ENCODE data around the gene TOP2B. TPM values are rescaled to one million over a fixed set of nuclear protein-coding genes. Genes with fewer than 3 reads are reported as not detected.

Gene TOP2B
- total and polyA plus RNA-seq, 7 experiments from 2014 or later = 66.6 to 190 (median 123) TPM

DNA sequence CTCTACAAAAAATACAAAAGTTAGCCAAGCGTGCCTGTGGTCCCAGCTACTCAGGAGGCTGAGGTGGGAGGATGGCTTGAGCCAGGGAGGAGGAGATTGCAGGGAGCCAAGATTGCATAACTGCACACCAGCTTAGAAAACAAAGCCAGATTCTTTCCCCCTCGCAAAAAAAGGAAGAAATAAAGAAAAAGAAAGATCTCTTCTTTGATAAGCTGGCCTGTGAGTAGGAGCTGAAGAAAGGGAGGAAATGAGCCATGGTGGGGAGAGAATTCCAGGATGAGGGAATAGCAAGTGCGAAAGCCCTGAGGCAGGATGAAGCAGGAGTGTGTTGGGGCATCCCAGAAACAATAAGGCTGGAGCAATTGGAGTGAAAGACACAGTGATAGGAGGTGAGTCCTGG lies 24.5 kb upstream of the TOP2B start:
- Mint-ChIP-seq H3K4me3 (no peak overlapping the region), H3K36me3 (no peaks in the 10 kb centered on the region), H3K4me1 (peaks cover 0 to 6% (median 0%) of the 10 kb centered on the region in 7 donors), H3K27me3 (peaks cover 7 to 27% (median 14%) of the 10 kb centered on the region in 5 donors), H3K9me3 (peaks cover 0 to 2% (median 0%) of the 10 kb centered on the region in 11 donors), H3K27ac (no peak overlapping the region)
- Histone ChIP-seq H3K4me1 (ENCODE audit: control insufficient read depth in 2 of 2, insufficient read depth in 2 of 2, low read length in 2 of 2) (no peaks in the 10 kb centered on the region), H3K36me3 (ENCODE audit: control insufficient read depth in 2 of 3, insufficient read depth in 3 of 3, low read length in 3 of 3) (no peaks in the 10 kb centered on the region), H3K27ac (ENCODE audit: low read depth, low read length) (no peak overlapping the region), H3K4me3 (ENCODE audit: low read length) (no peak overlapping the region), H3K9me3 (ENCODE audit: control insufficient read depth in 2 of 3, low read length in 3 of 3) (no peaks in the 10 kb centered on the region), H3K27me3 (ENCODE audit: control insufficient read depth in 2 of 2, insufficient read depth in 2 of 2, low read length in 2 of 2) (no peaks in the 10 kb centered on the region)
- ATAC-seq (no peak), DNase-seq (no peak)
- intact Hi-C loops (cut with micrococcal nuclease) = no loop called here
- CTCF ChIA-PET = no interaction called here
- POLR2A ChIA-PET = no interaction called here

DNA sequence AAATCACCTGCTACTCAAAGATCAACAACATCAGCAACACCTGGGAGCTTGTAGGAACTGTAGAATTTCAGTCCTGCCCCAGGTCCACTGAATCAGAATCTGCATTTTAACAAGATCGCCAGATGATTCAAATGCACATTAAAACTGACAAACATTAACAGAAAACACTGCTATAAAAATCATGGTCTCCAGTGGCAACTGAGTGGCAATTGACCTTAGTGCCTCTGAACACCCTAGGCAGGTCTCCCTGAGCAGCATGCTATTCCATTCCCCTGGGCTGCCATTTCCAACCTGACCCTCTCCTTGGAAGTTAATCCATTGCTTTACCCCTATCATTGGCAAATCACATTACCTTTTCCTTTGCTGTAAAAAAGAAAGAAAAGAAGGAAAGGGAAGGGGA lies 23.0 kb upstream of the TOP2B start:
- no peak for ATAC-seq
- POLR2A ChIA-PET = no interaction called here

DNA sequence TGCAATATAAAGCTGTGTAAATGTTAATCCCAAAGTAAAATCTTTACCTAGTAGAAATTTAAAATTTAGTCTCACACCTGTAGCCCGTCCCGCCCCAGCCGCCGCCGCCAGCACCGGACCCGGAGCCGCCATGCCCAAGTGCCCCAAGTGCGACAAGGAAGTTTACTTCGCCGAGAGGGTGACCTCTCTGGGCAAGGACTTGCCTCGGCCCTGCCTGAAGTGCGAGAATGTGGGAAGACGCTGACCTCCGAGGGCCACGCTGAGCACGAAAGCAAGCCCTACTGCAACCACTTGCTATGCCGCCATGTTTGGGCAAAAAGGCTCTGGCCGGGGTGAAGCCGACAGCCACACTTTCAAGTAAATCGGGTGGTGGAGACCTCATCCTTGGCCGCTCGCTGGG lies 22.1 kb upstream of the TOP2B start:
- Histone ChIP-seq H3K27ac (ENCODE audit: low read depth, low read length) (no peak overlapping the region), H3K36me3 (ENCODE audit: control insufficient read depth in 2 of 3, insufficient read depth in 3 of 3, low read length in 3 of 3) (no peaks in the 10 kb centered on the region), H3K4me1 (ENCODE audit: control insufficient read depth in 2 of 2, insufficient read depth in 2 of 2, low read length in 2 of 2) (no peaks in the 10 kb centered on the region), H3K9me3 (ENCODE audit: control insufficient read depth in 2 of 3, low read length in 3 of 3) (no peaks in the 10 kb centered on the region), H3K4me3 (ENCODE audit: low read length) (no peak overlapping the region), H3K27me3 (ENCODE audit: control insufficient read depth in 2 of 2, insufficient read depth in 2 of 2, low read length in 2 of 2) (no peaks in the 10 kb centered on the region)
- CTCF ChIA-PET = no interaction called here
- peaks cover 0 to 6% (median 0%) of the 10 kb centered on the region in 7 donors for H3K4me1 Mint-ChIP-seq
- H3K4me3 Mint-ChIP-seq = no peak overlapping the region
- ATAC-seq = no peak
- peaks cover 7 to 26% (median 14%) of the 10 kb centered on the region in 5 donors for H3K27me3 Mint-ChIP-seq
- no peak overlapping the region for H3K27ac Mint-ChIP-seq
- DNase-seq = no peak
- POLR2A ChIA-PET = no interaction called here
- peaks cover 0 to 2% (median 0%) of the 10 kb centered on the region in 11 donors for H3K9me3 Mint-ChIP-seq
- peaks cover 0 to 5% (median 0%) of the 10 kb centered on the region in 5 donors for H3K36me3 Mint-ChIP-seq
- intact Hi-C loops (cut with micrococcal nuclease) = no loop called here

More for the DNA sequence above, 23.0 kb upstream of the TOP2B start:
- peaks cover 7 to 27% (median 14%) of the 10 kb centered on the region in 5 donors for H3K27me3 Mint-ChIP-seq
- intact Hi-C loops (cut with micrococcal nuclease) = no loop called here
- no peak overlapping the region for H3K27ac Mint-ChIP-seq
- CTCF ChIA-PET = no interaction called here
- Histone ChIP-seq H3K27me3 (ENCODE audit: control insufficient read depth in 2 of 2, insufficient read depth in 2 of 2, low read length in 2 of 2) (no peaks in the 10 kb centered on the region), H3K4me1 (ENCODE audit: control insufficient read depth in 2 of 2, insufficient read depth in 2 of 2, low read length in 2 of 2) (no peaks in the 10 kb centered on the region), H3K9me3 (ENCODE audit: control insufficient read depth in 2 of 3, low read length in 3 of 3) (no peaks in the 10 kb centered on the region), H3K36me3 (ENCODE audit: control insufficient read depth in 2 of 3, insufficient read depth in 3 of 3, low read length in 3 of 3) (no peaks in the 10 kb centered on the region), H3K4me3 (ENCODE audit: low read length) (no peak overlapping the region), H3K27ac (ENCODE audit: low read depth, low read length) (no peak overlapping the region)
- peaks cover 0 to 2% (median 0%) of the 10 kb centered on the region in 11 donors for H3K9me3 Mint-ChIP-seq
- H3K4me1 Mint-ChIP-seq = peaks cover 0 to 6% (median 0%) of the 10 kb centered on the region in 7 donors
- DNase-seq = no peak
- H3K36me3 Mint-ChIP-seq = no peaks in the 10 kb centered on the region
- H3K4me3 Mint-ChIP-seq = no peak overlapping the region

DNA sequence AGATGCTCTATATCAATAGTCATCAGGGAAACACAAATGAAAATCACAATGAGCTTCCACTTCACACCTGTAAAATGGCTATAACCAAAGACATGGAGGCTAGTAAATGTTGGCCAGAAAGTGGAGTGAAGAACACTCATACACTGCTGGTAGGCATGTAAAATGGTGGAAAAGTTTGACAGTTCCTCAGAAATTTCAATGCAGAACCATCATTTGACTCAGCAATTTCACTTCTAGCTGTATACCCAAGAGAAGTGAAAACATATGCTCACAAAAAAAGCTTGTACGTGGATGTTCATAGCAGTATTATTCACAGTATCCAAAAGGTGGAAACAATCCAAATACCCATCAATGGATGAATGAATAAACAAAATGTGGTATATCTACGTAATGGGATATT lies 19.2 kb upstream of the TOP2B start:
- POLR2A ChIA-PET = no interaction called here
- no peak overlapping the region for H3K4me3 ChIP-seq (ENCODE audit: low read length)
- CTCF ChIA-PET = no interaction called here

DNA sequence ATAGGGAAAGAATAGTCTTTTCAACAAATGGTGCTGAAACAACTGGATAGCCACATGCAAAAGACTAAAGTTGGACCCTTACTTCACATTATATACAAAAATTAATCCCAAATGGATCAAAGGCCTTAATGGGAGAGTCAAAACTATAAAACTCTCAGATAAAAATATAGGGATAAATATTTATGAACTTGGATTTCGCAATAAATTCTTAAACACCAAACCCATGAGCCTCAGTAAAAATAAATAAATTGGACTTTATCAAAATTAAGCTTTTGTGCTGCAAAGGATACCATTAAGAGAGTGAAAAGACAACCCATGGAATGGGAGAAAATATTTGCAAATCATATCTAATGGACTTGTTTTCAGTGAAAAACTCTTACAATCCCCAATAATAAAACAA lies 18.7 kb upstream of the TOP2B start:
- H3K27me3 Mint-ChIP-seq = peaks cover 0 to 9% (median 4%) of the 10 kb centered on the region in 5 donors
- no peak for ATAC-seq
- peaks cover 0 to 6% (median 0%) of the 10 kb centered on the region in 7 donors for H3K4me1 Mint-ChIP-seq
- peaks cover 0 to 10% (median 0%) of the 10 kb centered on the region in 5 donors for H3K36me3 Mint-ChIP-seq
- DNase-seq = no peak
- Histone ChIP-seq H3K4me3 (ENCODE audit: low read length) (no peak overlapping the region), H3K27me3 (ENCODE audit: control insufficient read depth in 2 of 2, insufficient read depth in 2 of 2, low read length in 2 of 2) (no peaks in the 10 kb centered on the region), H3K9me3 (ENCODE audit: control insufficient read depth in 2 of 3, low read length in 3 of 3) (no peaks in the 10 kb centered on the region), H3K36me3 (ENCODE audit: control insufficient read depth in 2 of 3, insufficient read depth in 3 of 3, low read length in 3 of 3) (no peaks in the 10 kb centered on the region), H3K27ac (ENCODE audit: low read depth, low read length) (no peak overlapping the region), H3K4me1 (ENCODE audit: control insufficient read depth in 2 of 2, insufficient read depth in 2 of 2, low read length in 2 of 2) (no peaks in the 10 kb centered on the region)
- no peak overlapping the region for H3K27ac Mint-ChIP-seq
- H3K4me3 Mint-ChIP-seq = no peak overlapping the region
- intact Hi-C loops (cut with micrococcal nuclease) = no loop called here
- ChIA-PET CTCF (no interaction called here), POLR2A (no interaction called here)
- peaks cover 0 to 2% (median 0%) of the 10 kb centered on the region in 11 donors for H3K9me3 Mint-ChIP-seq

More for the DNA sequence above, 19.2 kb upstream of the TOP2B start:
- H3K27me3 ChIP-seq (ENCODE audit: control insufficient read depth in 2 of 2, insufficient read depth in 2 of 2, low read length in 2 of 2) = no peaks in the 10 kb centered on the region
- no peaks in the 10 kb centered on the region for H3K9me3 ChIP-seq (ENCODE audit: control insufficient read depth in 2 of 3, low read length in 3 of 3)
- DNase-seq (no peak), ATAC-seq (no peak)
- Mint-ChIP-seq H3K27me3 (peaks cover 1 to 9% (median 6%) of the 10 kb centered on the region in 5 donors), H3K9me3 (peaks cover 0 to 2% (median 0%) of the 10 kb centered on the region in 11 donors), H3K4me3 (no peak overlapping the region), H3K36me3 (peaks cover 0 to 10% (median 0%) of the 10 kb centered on the region in 5 donors), H3K27ac (no peak overlapping the region), H3K4me1 (peaks cover 0 to 6% (median 0%) of the 10 kb centered on the region in 7 donors)
- intact Hi-C loops (cut with micrococcal nuclease) = no loop called here
- H3K4me1 ChIP-seq (ENCODE audit: control insufficient read depth in 2 of 2, insufficient read depth in 2 of 2, low read length in 2 of 2) = no peaks in the 10 kb centered on the region
- H3K36me3 ChIP-seq (ENCODE audit: control insufficient read depth in 2 of 3, insufficient read depth in 3 of 3, low read length in 3 of 3) = no peaks in the 10 kb centered on the region
- no peak overlapping the region for H3K27ac ChIP-seq (ENCODE audit: low read depth, low read length)

DNA sequence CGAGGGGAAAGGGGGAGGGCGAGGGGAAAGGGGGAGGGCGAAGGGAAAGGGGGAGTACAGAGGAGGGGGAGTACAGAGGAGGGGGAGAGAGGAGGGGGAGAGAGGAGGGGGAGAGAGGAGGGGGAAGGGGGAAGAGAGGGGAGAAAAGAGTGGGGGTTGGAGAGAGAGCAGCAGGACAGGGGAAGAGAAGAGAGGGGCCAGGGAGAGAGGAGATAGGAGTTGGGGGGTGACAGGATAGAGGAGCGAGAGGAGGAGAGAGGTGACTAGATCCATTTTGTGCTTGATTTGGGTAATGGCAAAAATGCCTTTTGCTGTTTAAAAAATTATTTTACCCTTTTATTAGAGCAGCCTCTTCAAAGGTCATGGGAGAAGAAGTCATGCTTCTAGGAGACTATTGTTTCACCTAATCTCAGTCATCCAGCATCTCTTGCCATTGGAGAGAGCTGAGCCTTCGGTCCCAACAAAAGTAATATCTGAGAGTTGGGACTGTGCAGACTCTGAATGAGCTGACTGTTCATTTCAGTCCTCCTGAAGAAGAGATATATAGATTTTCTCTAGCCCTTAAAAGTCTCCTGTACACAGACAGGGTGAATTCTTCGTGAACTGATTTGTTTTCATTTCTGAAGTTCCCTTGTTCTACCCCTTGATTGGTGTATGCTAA lies 15.1 kb upstream of the TOP2B start:
- Mint-ChIP-seq H3K9me3 (peaks cover 0 to 1% (median 0%) of the 10 kb centered on the region in 11 donors), H3K4me1 (peaks cover 0 to 4% (median 0%) of the 10 kb centered on the region in 7 donors), H3K36me3 (peaks cover 0 to 10% (median 0%) of the 10 kb centered on the region in 5 donors), H3K27me3 (peaks cover 0 to 11% (median 0%) of the 10 kb centered on the region in 5 donors), H3K27ac (no peak overlapping the region), H3K4me3 (no peak overlapping the region)
- Histone ChIP-seq H3K36me3 (ENCODE audit: control insufficient read depth in 2 of 3, insufficient read depth in 3 of 3, low read length in 3 of 3) (no peaks in the 10 kb centered on the region), H3K27ac (ENCODE audit: low read depth, low read length) (no peak overlapping the region), H3K9me3 (ENCODE audit: control insufficient read depth in 2 of 3, low read length in 3 of 3) (no peaks in the 10 kb centered on the region), H3K27me3 (ENCODE audit: control insufficient read depth in 2 of 2, insufficient read depth in 2 of 2, low read length in 2 of 2) (no peaks in the 10 kb centered on the region), H3K4me3 (ENCODE audit: low read length) (no peak overlapping the region), H3K4me1 (ENCODE audit: control insufficient read depth in 2 of 2, insufficient read depth in 2 of 2, low read length in 2 of 2) (no peaks in the 10 kb centered on the region)
- no peak for ATAC-seq
- ChIA-PET CTCF (no interaction called here), POLR2A (no interaction called here)
- no peak for DNase-seq
- intact Hi-C loops (cut with micrococcal nuclease) = no loop called here

DNA sequence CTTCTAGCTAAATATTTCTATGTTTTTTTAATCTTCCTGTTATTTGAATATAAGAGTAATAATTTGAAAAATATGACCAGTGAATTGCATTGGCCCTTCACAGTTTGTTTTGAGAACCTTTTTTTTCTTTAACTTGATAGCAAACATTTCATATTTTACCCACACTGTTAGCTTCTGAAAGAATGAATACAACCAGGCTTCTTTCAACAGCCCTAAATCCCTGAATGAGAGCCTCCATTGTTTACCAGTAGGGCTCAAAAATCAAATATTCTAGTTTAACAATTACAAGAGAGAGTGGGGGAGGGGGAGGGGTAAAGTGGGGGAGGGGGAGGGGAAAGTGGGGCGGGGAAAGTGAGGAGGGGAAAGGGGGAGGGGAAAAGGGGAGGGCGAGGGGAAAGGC lies 14.5 kb upstream of the TOP2B start:
- no peaks in the 10 kb centered on the region for H3K4me1 ChIP-seq (ENCODE audit: control insufficient read depth in 2 of 2, insufficient read depth in 2 of 2, low read length in 2 of 2)
- H3K9me3 ChIP-seq (ENCODE audit: control insufficient read depth in 2 of 3, low read length in 3 of 3) = no peaks in the 10 kb centered on the region
- H3K27ac ChIP-seq (ENCODE audit: low read depth, low read length) = no peak overlapping the region
- no peak overlapping the region for H3K4me3 Mint-ChIP-seq
- no peaks in the 10 kb centered on the region for H3K36me3 ChIP-seq (ENCODE audit: control insufficient read depth in 2 of 3, insufficient read depth in 3 of 3, low read length in 3 of 3)
- ChIA-PET POLR2A (no interaction called here), CTCF (no interaction called here)
- H3K27ac Mint-ChIP-seq = no peak overlapping the region
- H3K27me3 Mint-ChIP-seq = peaks cover 0 to 10% (median 0%) of the 10 kb centered on the region in 5 donors
- ATAC-seq = no peak
- peaks cover 0 to 10% (median 0%) of the 10 kb centered on the region in 5 donors for H3K36me3 Mint-ChIP-seq
- intact Hi-C loops (cut with micrococcal nuclease) = no loop called here
- no peak overlapping the region for H3K4me3 ChIP-seq (ENCODE audit: low read length)
- DNase-seq = no peak
- H3K27me3 ChIP-seq (ENCODE audit: control insufficient read depth in 2 of 2, insufficient read depth in 2 of 2, low read length in 2 of 2) = no peaks in the 10 kb centered on the region
- H3K4me1 Mint-ChIP-seq = peaks cover 0 to 4% (median 0%) of the 10 kb centered on the region in 7 donors
- no peaks in the 10 kb centered on the region for H3K9me3 Mint-ChIP-seq
